ENCODE measurements around the gene TMEM52B.

TMEM52B gene

GRCh38 chr12:10155966-10156365, 22.9 kb upstream of the TMEM52B start:
- H3K4me3 ChIP-seq (ENCODE audit: low read depth in 1 of 2, low read length in 2 of 2): no peak overlapping the region
- H3K9me3 ChIP-seq (ENCODE audit: insufficient read depth, low read length, severe bottlenecking): no peaks in the 10 kb centered on the region
- no peaks in the 10 kb centered on the region; the same call in 1 of the 2 replicates for H4K20me1 ChIP-seq (ENCODE audit: insufficient read depth, low read length)
- H3K4me1 ChIP-seq (ENCODE audit: insufficient read depth, low read length): peaks cover 8% of the 10 kb centered on the region
- no peak for TF ChIP-seq EZH2 (IDR thresholded peaks at IDR 0.05; ENCODE audit: borderline replicate concordance, low read depth, low read length, severe bottlenecking)
- H3K9ac ChIP-seq (ENCODE audit: low read depth, low read length): no peak overlapping the region
- no peaks in the 10 kb centered on the region for H3K79me2 ChIP-seq (ENCODE audit: insufficient read depth, low read length)
- peaks cover 20% of the 10 kb centered on the region for H3K27me3 ChIP-seq (ENCODE audit: insufficient read depth, low read length, poor library complexity)
- ATAC-seq (ENCODE audit: insufficient read depth, low read depth) (no peak), DNase-seq (no peak)
- no peaks in the 10 kb centered on the region for H3K36me3 ChIP-seq (ENCODE audit: insufficient read depth, low read length)
- no peak overlapping the region for H3K27ac ChIP-seq (ENCODE audit: low read length)
- H3K4me2 ChIP-seq (ENCODE audit: insufficient read depth, low read length): no peak overlapping the region
- H2AFZ ChIP-seq (ENCODE audit: low read depth, low read length): no peak overlapping the region

- Histone ChIP-seq H3K4me2 (ENCODE audit: insufficient read depth, low read length) (no peak overlapping the region), H3K27ac (ENCODE audit: low read length) (no peak overlapping the region)
- no peak for DNase-seq
Observed at GRCh38 chr12:10158406-10158805, 20.4 kb upstream of the TMEM52B start.

GRCh38 chr12:10159280-10159679, 19.6 kb upstream of the TMEM52B start:
- TF ChIP-seq EZH2 (IDR thresholded peaks at IDR 0.05; ENCODE audit: borderline replicate concordance, low read depth, low read length, severe bottlenecking) (no peak), CTCF (IDR thresholded peaks at IDR 0.05; ENCODE audit: borderline replicate concordance, extremely low read depth, low read length, poor library complexity, severe bottlenecking) (no peak)
- Histone ChIP-seq H3K27me3 (ENCODE audit: insufficient read depth, low read length, poor library complexity) (peaks cover 14% of the 10 kb centered on the region), H3K4me2 (ENCODE audit: insufficient read depth, low read length) (no peak overlapping the region), H3K36me3 (ENCODE audit: insufficient read depth, low read length) (no peaks in the 10 kb centered on the region), H3K9ac (ENCODE audit: low read depth, low read length) (no peak overlapping the region), H4K20me1 (ENCODE audit: insufficient read depth, low read length) (no peaks in the 10 kb centered on the region), H3K9me3 (ENCODE audit: insufficient read depth, low read length, severe bottlenecking) (no peaks in the 10 kb centered on the region), H3K4me1 (ENCODE audit: insufficient read depth, low read length) (no peaks in the 10 kb centered on the region), H3K79me2 (ENCODE audit: insufficient read depth, low read length) (no peaks in the 10 kb centered on the region), H3K27ac (ENCODE audit: low read length) (no peak overlapping the region), H3K4me3 (ENCODE audit: low read depth in 1 of 2, low read length in 2 of 2) (no peak overlapping the region), H2AFZ (ENCODE audit: low read depth, low read length) (no peak overlapping the region)
- ATAC-seq (ENCODE audit: insufficient read depth, low read depth) (no peak), DNase-seq (no peak)

More at GRCh38 chr12:10158406-10158805, 20.4 kb upstream of the TMEM52B start:
- H2AFZ ChIP-seq (ENCODE audit: low read depth, low read length): no peak overlapping the region
- H3K4me3 ChIP-seq (ENCODE audit: low read depth in 1 of 2, low read length in 2 of 2): no peak overlapping the region
- peaks cover 20% of the 10 kb centered on the region for H3K27me3 ChIP-seq (ENCODE audit: insufficient read depth, low read length, poor library complexity)
- H3K4me1 ChIP-seq (ENCODE audit: insufficient read depth, low read length): peaks cover 3% of the 10 kb centered on the region
- ATAC-seq (ENCODE audit: insufficient read depth, low read depth): no peak
- no peaks in the 10 kb centered on the region for H3K79me2 ChIP-seq (ENCODE audit: insufficient read depth, low read length)
- no peaks in the 10 kb centered on the region for H3K9me3 ChIP-seq (ENCODE audit: insufficient read depth, low read length, severe bottlenecking)
- no peaks in the 10 kb centered on the region for H3K36me3 ChIP-seq (ENCODE audit: insufficient read depth, low read length)
- TF ChIP-seq EZH2 (IDR thresholded peaks at IDR 0.05; ENCODE audit: borderline replicate concordance, low read depth, low read length, severe bottlenecking): no peak
- TF ChIP-seq CTCF (IDR thresholded peaks at IDR 0.05; ENCODE audit: borderline replicate concordance, extremely low read depth, low read length, poor library complexity, severe bottlenecking): no peak
- H3K9ac ChIP-seq (ENCODE audit: low read depth, low read length): no peak overlapping the region
- no peaks in the 10 kb centered on the region; the same call in 1 of the 2 replicates for H4K20me1 ChIP-seq (ENCODE audit: insufficient read depth, low read length)

GRCh38 chr12:10160617-10161385, 18.0 kb upstream of the TMEM52B start:
- Histone ChIP-seq H4K20me1 (ENCODE audit: insufficient read depth, low read length) (no peaks in the 10 kb centered on the region), H3K4me3 (ENCODE audit: low read depth in 1 of 2, low read length in 2 of 2) (no peak overlapping the region), H3K9me3 (ENCODE audit: insufficient read depth, low read length, severe bottlenecking) (no peaks in the 10 kb centered on the region), H3K4me2 (ENCODE audit: insufficient read depth, low read length) (no peak overlapping the region), H3K4me1 (ENCODE audit: insufficient read depth, low read length) (no peaks in the 10 kb centered on the region), H2AFZ (ENCODE audit: low read depth, low read length) (no peak overlapping the region), H3K27me3 (ENCODE audit: insufficient read depth, low read length, poor library complexity) (peaks cover 14% of the 10 kb centered on the region), H3K27ac (ENCODE audit: low read length) (no peak overlapping the region), H3K9ac (ENCODE audit: low read depth, low read length) (no peak overlapping the region), H3K36me3 (ENCODE audit: insufficient read depth, low read length) (no peaks in the 10 kb centered on the region), H3K79me2 (ENCODE audit: insufficient read depth, low read length) (no peaks in the 10 kb centered on the region)
- no peak for DNase-seq
- TF ChIP-seq EZH2 (IDR thresholded peaks at IDR 0.05; ENCODE audit: borderline replicate concordance, low read depth, low read length, severe bottlenecking) (no peak), CTCF (IDR thresholded peaks at IDR 0.05; ENCODE audit: borderline replicate concordance, extremely low read depth, low read length, poor library complexity, severe bottlenecking) (no peak)
- no peak for ATAC-seq (ENCODE audit: insufficient read depth, low read depth)

Data from DND-41 (cell line).